ENCODE data around the gene PTPRU. TPM values are rescaled to one million over a fixed set of nuclear protein-coding genes. Genes with fewer than 3 reads are reported as not detected.

The PTPRU gene
- total RNA-seq, 1 experiment from 2014 or later: 45.5 TPM

GRCh38 chr1:29317063-29317915, 81.0 kb downstream of the PTPRU start:
- Mint-ChIP-seq H3K4me3 (no peak overlapping the region), H3K27me3 (ENCODE audit: low read depth) (no peaks in the 10 kb centered on the region), H3K4me1 (peaks cover 0 to 4% of the 10 kb centered on the region in 2 experiments; a peak in 2 of 4 replicates), H3K27ac (no peak overlapping the region; a peak in 1 of 7 replicates), H3K9me3 (no peaks in the 10 kb centered on the region), H3K36me3 (ENCODE audit: insufficient read depth in 1 of 3, low read depth in 3 of 3) (peaks cover 2 to 45% (median 40%) of the 10 kb centered on the region in 3 experiments; a peak in 6 of 7 replicates)
- Histone ChIP-seq H2BK15ac (ENCODE audit: low read depth, low read length) (no peak overlapping the region), H3K18ac (ENCODE audit: insufficient read length, low read depth, low read length) (no peak overlapping the region), H2BK20ac (ENCODE audit: low read depth, low read length, poor library complexity, severe bottlenecking) (no peak overlapping the region), H3K9me3 (ENCODE audit: control insufficient read depth, low read depth, low read length) (no peaks in the 10 kb centered on the region), H3K79me1 (ENCODE audit: insufficient read depth, low read depth, low read length, poor library complexity, severe bottlenecking) (no peaks in the 10 kb centered on the region), H3K79me2 (ENCODE audit: insufficient read depth, low read length) (no peaks in the 10 kb centered on the region), H3K23ac (ENCODE audit: insufficient read length, low read depth, low read length) (no peak overlapping the region), H2BK5ac (ENCODE audit: insufficient read length, low read length) (no peak overlapping the region), H4K91ac (ENCODE audit: insufficient read length, low read depth, low read length) (no peak overlapping the region), H3K4me2 (ENCODE audit: insufficient read depth, insufficient read length, low read length) (no peak overlapping the region), H2AK5ac (ENCODE audit: insufficient read length, low read length) (no peak overlapping the region), H3T11ph (ENCODE audit: low read length) (no peak overlapping the region), H4K8ac (replicated peaks; ENCODE audit: insufficient read length, low read depth, low read length) (no peak overlapping the region), H2AFZ (ENCODE audit: low read length) (no peak overlapping the region), H4K20me1 (ENCODE audit: control insufficient read depth, insufficient read depth, insufficient read length) (no peaks in the 10 kb centered on the region), H4K5ac (ENCODE audit: insufficient read length, low read depth, low read length) (no peak overlapping the region), H2BK120ac (ENCODE audit: low read depth, low read length, poor library complexity, severe bottlenecking) (no peak overlapping the region), H3K56ac (ENCODE audit: insufficient read length, low read depth, low read length) (no peak overlapping the region), H2BK12ac (ENCODE audit: insufficient read length, low read depth, low read length) (no peak overlapping the region), H3K27ac (ENCODE audit: insufficient read length, low read depth, low read length) (no peak overlapping the region), H3K4ac (ENCODE audit: low read depth, low read length) (no peak overlapping the region), H3K4me1 (ENCODE audit: insufficient read depth, low read length) (no peaks in the 10 kb centered on the region), H3K27me3 (ENCODE audit: insufficient read depth, low read length) (no peaks in the 10 kb centered on the region), H3K14ac (ENCODE audit: insufficient read depth, low read length) (no peak overlapping the region), H3K9ac (ENCODE audit: extremely low read depth, insufficient read length, low read length) (no peak overlapping the region), H3K23me2 (ENCODE audit: insufficient read length, low read depth, low read length, poor library complexity, severe bottlenecking) (no peaks in the 10 kb centered on the region)
- TF ChIP-seq CTCF (conservative IDR thresholded peaks at IDR 0.05): no peak
- no peak for DNase-seq
- no CpG with 5 or more reads among the region's 30 CpGs for WGBS (ENCODE audit: extremely low coverage, insufficient read length, low lambda C conversion rate)

Data from H9 (cell line).